IPS-NIHi7 (cell line): Measurements from ENCODE around the gene AMER2.

Source experiments
- DNase-seq: peaks from one replicate; pipeline ENCODE4 v3.0.0; 2012; ENCODE audit warnings: mixed read lengths; ENCODE audit errors: extremely low spot score

Gene AMER2

GRCh38 chr13:25151626-25152195 is 20.4 kb downstream of the AMER2 start:
- no peak for DNase-seq

- no peak for DNase-seq
Observed at GRCh38 chr13:25149711-25150110, 22.4 kb downstream of the AMER2 start.

GRCh38 chr13:25148402-25148771 is 23.7 kb downstream of the AMER2 start:
- no peak for DNase-seq

GRCh38 chr13:25147638-25148401 is 24.3 kb downstream of the AMER2 start:
- no peak for DNase-seq

GRCh38 chr13:25143706-25144105 is 28.4 kb downstream of the AMER2 start:
- no peak for DNase-seq

GRCh38 chr13:25141042-25141441 is 31.0 kb downstream of the AMER2 start:
- peak; percentile 1 for DNase-seq

- DNase-seq, result no peak
Observed at GRCh38 chr13:25137788-25138115, 34.3 kb downstream of the AMER2 start.

GRCh38 chr13:25136880-25137787 is 35.0 kb downstream of the AMER2 start:
- DNase-seq, result peak; percentile 53

- no peak for DNase-seq
Observed at GRCh38 chr13:25135896-25136295, 36.2 kb downstream of the AMER2 start.

- DNase-seq, result no peak
Observed at GRCh38 chr13:25132751-25133390, 39.2 kb downstream of the AMER2 start.

- DNase-seq, result peak; percentile 43
Observed at GRCh38 chr13:25131881-25132420, 40.1 kb downstream of the AMER2 start.

GRCh38 chr13:25130944-25131343 is 41.1 kb downstream of the AMER2 start:
- no peak for DNase-seq

GRCh38 chr13:25118378-25118905 is 53.6 kb downstream of the AMER2 start:
- DNase-seq, result no peak

- DNase-seq, result no peak
Observed at GRCh38 chr13:25117312-25117711, 54.8 kb downstream of the AMER2 start.

- no peak for DNase-seq
Observed at GRCh38 chr13:25116044-25116443, 56.0 kb downstream of the AMER2 start.

GRCh38 chr13:25114220-25114619 is 57.9 kb downstream of the AMER2 start:
- peak; percentile 83 for DNase-seq

GRCh38 chr13:25112695-25113255 is 59.3 kb downstream of the AMER2 start:
- no peak for DNase-seq
